ENCODE measurements around the gene EVI5L.
A peak's percentile ranks its signal among the peaks of the same experiment; 100 is the strongest.

EVI5L gene

DNA sequence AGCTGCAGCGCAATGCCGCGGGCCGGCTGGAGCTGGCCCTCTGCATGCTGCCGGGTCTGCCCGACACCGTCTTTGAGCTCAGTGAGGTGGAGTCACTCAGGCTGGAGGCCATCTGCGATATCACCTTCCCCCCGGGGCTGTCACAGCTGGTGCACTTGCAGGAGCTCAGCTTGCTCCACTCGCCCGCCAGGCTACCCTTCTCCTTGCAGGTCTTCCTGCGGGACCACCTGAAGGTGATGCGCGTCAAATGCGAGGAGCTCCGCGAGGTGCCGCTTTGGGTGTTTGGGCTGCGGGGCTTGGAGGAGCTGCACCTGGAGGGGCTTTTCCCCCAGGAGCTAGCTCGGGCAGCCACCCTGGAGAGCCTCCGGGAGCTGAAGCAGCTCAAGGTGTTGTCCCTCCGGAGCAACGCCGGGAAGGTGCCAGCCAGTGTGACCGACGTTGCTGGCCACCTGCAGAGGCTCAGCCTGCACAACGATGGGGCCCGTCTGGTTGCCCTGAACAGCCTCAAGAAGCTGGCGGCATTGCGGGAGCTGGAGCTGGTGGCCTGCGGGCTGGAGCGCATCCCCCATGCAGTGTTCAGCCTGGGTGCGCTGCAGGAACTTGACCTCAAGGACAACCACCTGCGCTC lies 69.8 kb downstream of the EVI5L start:
- H3K36me3 ChIP-seq (ENCODE audit: insufficient read depth, low read length): no peaks in the 10 kb centered on the region
- H3K4me3 ChIP-seq (ENCODE audit: low read length): no peak overlapping the region
- H3K27me3 ChIP-seq (ENCODE audit: insufficient read depth, low read length): no peaks in the 10 kb centered on the region
- H2AFZ ChIP-seq (ENCODE audit: low read depth, low read length): no peak overlapping the region
- H3K4me1 ChIP-seq (ENCODE audit: insufficient read depth, low read length): peaks cover 11% of the 10 kb centered on the region
- H3K9me3 ChIP-seq (ENCODE audit: low read length): peaks cover 3% of the 10 kb centered on the region

DNA sequence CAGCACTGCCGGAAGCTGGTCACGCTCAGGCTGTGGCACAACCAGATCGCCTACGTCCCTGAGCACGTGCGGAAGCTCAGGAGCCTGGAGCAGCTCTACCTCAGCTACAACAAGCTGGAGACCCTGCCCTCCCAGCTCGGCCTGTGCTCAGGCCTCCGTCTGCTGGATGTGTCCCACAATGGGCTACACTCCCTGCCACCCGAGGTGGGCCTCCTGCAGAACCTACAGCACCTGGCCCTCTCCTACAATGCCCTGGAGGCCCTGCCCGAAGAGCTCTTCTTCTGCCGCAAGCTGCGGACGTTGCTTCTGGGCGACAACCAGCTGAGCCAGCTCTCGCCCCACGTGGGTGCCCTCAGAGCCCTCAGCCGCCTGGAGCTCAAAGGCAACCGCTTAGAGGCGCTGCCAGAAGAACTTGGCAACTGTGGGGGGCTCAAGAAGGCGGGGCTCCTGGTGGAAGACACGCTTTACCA lies 70.4 kb downstream of the EVI5L start:
- Histone ChIP-seq H2AFZ (ENCODE audit: low read depth, low read length) (no peak overlapping the region), H3K4me3 (ENCODE audit: low read length) (no peak overlapping the region), H3K9me3 (ENCODE audit: low read length) (peaks cover 3% of the 10 kb centered on the region), H3K36me3 (ENCODE audit: insufficient read depth, low read length) (no peaks in the 10 kb centered on the region), H3K27me3 (ENCODE audit: insufficient read depth, low read length) (no peaks in the 10 kb centered on the region), H3K4me1 (ENCODE audit: insufficient read depth, low read length) (peaks cover 16% of the 10 kb centered on the region)

DNA sequence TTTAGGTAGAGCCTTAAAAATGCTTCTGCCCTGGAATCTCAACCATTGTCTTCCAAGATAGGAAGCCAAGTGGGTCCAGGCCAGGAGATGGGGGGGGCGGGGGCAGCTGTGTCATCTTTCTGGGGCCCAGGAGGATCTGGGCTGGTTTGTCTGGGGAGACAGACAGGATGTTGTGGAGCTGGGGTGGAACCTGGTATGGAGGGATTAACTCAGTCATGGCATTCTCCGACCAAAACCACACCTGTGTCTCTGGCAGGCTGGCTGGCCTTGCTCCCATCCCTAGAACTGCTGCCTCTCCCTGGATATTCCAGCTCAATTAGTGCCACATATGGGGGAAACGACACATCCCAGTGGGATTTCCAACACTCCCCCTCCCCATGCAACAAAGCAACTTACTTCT lies 70.9 kb downstream of the EVI5L start:
- Histone ChIP-seq H2AFZ (ENCODE audit: low read depth, low read length) (no peak overlapping the region), H3K9me3 (ENCODE audit: low read length) (peaks cover 3% of the 10 kb centered on the region), H3K27me3 (ENCODE audit: insufficient read depth, low read length) (no peaks in the 10 kb centered on the region)

DNA sequence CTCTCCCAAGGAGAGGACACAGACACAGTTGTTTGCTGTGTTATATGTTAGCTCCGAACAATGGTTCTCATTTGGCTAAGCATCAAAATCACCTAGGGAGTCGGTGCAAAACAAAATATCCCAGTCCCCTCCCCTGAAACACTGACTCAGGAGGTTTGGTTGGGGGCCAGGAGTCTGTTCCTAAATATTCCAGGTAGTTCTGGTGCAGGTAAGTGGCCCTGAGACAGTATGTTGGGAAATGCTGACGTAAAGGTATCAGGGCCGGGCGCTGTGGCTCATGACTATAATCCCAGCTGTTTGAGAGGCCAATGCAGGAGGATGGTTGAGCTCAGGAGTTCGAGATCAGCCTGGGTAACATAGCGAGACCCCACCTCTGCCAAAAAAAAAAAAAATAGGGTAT lies 71.3 kb downstream of the EVI5L start:
- H3K4me3 ChIP-seq (ENCODE audit: low read length): no peak overlapping the region
- peaks cover 2% of the 10 kb centered on the region for H3K36me3 ChIP-seq (ENCODE audit: insufficient read depth, low read length)
- H2AFZ ChIP-seq (ENCODE audit: low read depth, low read length): no peak overlapping the region
- H3K27me3 ChIP-seq (ENCODE audit: insufficient read depth, low read length): no peaks in the 10 kb centered on the region
- H3K4me1 ChIP-seq (ENCODE audit: insufficient read depth, low read length): peaks cover 20% of the 10 kb centered on the region
- peaks cover 3% of the 10 kb centered on the region for H3K9me3 ChIP-seq (ENCODE audit: low read length)

More for the DNA sequence above, 70.9 kb downstream of the EVI5L start:
- peaks cover 20% of the 10 kb centered on the region for H3K4me1 ChIP-seq (ENCODE audit: insufficient read depth, low read length)
- H3K4me3 ChIP-seq (ENCODE audit: low read length): no peak overlapping the region
- peaks cover 2% of the 10 kb centered on the region for H3K36me3 ChIP-seq (ENCODE audit: insufficient read depth, low read length)

DNA sequence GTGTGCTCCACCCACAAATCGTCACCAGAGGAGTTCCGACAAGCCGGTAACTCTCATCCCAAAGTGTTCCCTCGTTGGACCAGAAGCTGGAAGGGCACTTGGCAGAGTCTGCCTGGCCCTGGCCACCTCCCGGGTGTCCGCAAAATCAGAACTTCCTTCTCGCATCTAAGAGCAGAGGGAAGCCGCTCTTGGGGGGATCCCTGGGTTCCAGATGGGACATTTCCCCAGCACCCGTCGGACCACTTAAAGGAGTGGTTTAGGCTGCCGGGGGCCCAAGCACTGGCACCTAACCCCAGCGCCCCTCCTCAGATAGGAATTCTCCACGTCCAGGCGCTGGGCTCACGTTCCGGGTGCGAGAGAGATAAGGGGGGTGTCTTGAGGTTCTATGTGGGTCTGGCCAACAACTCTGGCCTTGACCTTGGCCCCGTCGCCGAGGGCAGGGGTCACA lies 72.8 kb downstream of the EVI5L start:
- H3K36me3 ChIP-seq (ENCODE audit: insufficient read depth, low read length): peaks cover 2% of the 10 kb centered on the region
- no peak overlapping the region for H2AFZ ChIP-seq (ENCODE audit: low read depth, low read length)
- H3K4me1 ChIP-seq (ENCODE audit: insufficient read depth, low read length): peaks cover 20% of the 10 kb centered on the region
- peak overlapping the region; percentile 55 for H3K4me3 ChIP-seq (ENCODE audit: low read length)
- peaks cover 3% of the 10 kb centered on the region for H3K9me3 ChIP-seq (ENCODE audit: low read length)
- H3K27me3 ChIP-seq (ENCODE audit: insufficient read depth, low read length): no peaks in the 10 kb centered on the region

DNA sequence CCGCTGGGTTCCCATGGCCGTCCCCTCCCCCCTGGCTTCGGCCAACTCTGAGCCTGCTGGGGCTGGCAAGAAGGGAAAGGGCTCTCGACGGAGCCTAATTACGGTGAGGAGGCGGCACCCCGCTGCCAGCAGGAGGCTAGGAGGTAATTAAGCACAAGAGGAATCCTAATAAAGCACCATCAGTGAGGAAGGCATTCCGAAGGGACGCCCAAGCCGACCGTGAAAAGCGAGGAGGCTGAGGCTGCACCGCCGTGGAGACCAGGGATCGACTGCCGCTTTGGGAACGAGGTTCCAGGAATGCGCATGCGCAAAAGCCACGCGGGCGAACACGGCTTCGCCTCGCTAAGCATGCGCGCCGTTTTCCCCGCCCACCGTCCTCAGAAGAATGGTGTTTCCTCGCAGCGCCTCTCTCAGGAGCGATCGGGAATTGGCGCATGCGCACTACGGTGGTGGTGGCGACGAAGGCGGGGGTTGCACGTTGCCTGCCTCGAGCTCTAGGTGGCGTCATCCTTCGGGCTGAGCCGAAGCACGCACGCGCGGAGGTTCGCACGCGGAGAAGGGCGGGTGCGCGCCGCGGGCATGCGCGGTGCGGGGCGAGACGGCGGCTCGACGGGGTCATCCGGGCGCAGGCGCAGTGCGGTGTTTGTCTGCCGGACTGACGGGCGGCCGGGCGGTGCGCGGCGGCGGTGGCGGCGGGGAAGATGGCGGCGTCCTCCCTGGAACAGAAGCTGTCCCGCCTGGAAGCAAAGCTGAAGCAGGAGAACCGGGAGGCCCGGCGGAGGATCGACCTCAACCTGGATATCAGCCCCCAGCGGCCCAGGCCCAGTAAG lies 73.4 kb downstream of the EVI5L start, which contains the start of gene MAP2K7:
Gene MAP2K7 (plus strand): TSS at position 634 of the 830 bp plus-strand sequence. CDS start 68 bp downstream, at position 702.
- peak within 1 kb of the TSS; percentile 71 for H3K4me3 ChIP-seq (ENCODE audit: low read length)
- H3K9me3 ChIP-seq (ENCODE audit: low read length): peaks cover 3% of the 10 kb centered on the region
- H3K36me3 ChIP-seq (ENCODE audit: insufficient read depth, low read length): peaks cover 2% of the 10 kb centered on the region
- H3K4me1 ChIP-seq (ENCODE audit: insufficient read depth, low read length): peaks cover 20% of the 10 kb centered on the region
- H3K27me3 ChIP-seq (ENCODE audit: insufficient read depth, low read length): no peaks in the 10 kb centered on the region
- H2AFZ ChIP-seq (ENCODE audit: low read depth, low read length): no peak within 1 kb of the TSS

DNA sequence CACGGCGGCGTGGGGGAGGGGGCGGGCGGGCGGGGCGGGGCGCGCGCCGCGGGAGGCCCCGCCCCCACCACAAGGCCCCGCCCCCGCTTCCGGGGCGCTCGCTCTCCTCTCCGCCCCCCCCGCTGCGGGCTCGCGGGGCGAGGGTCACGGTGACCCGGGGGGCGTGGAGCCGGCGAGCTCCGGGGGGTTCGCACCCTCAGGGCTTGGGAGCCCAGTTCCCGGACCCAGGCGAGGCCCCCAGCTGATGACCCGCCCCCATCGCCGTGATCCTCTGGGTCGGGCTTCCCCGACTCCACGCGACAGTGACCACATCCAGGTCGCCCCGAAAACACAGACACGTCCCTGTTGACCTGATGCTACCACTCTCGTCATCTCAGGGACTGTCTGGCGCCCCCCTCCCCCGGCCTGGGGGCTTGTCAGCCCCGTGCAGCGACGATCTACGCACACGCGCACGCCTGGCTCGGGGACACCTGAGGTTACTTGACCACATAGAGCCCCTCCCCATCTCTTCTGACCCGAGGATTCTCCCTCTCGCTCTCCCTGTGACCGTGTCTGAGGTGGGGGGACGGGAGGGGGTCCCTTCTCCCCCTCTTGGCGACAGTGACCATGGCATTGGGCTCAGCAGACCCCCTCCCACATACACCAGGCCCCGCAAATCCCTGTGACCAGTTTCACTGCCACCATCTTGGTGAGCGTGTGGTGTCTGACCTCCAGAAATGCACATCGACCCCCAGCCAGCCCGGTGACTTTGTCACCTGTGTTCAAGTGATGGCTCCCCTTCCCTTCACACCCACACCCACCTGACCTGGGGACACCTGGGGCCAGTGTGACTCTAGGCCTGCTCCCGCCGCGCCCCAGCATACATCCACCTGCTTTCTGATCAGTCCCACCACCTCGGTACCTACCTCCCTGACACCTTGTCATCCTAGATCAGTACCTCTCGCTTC lies 74.3 kb downstream of the EVI5L start:
- peaks cover 3% of the 10 kb centered on the region for H3K9me3 ChIP-seq (ENCODE audit: low read length)
- H2AFZ ChIP-seq (ENCODE audit: low read depth, low read length): no peak overlapping the region
- peak overlapping the region; percentile 71 for H3K4me3 ChIP-seq (ENCODE audit: low read length)
- no peaks in the 10 kb centered on the region for H3K27me3 ChIP-seq (ENCODE audit: insufficient read depth, low read length)
- peaks cover 6% of the 10 kb centered on the region for H3K36me3 ChIP-seq (ENCODE audit: insufficient read depth, low read length)
- peaks cover 20% of the 10 kb centered on the region for H3K4me1 ChIP-seq (ENCODE audit: insufficient read depth, low read length)

- Histone ChIP-seq H3K27me3 (ENCODE audit: insufficient read depth, low read length) (no peaks in the 10 kb centered on the region), H3K36me3 (ENCODE audit: insufficient read depth, low read length) (peaks cover 12% of the 10 kb centered on the region), H2AFZ (ENCODE audit: low read depth, low read length) (no peak overlapping the region), H3K4me3 (ENCODE audit: low read length) (peak overlapping the region; percentile 71), H3K4me1 (ENCODE audit: insufficient read depth, low read length) (peaks cover 20% of the 10 kb centered on the region), H3K9me3 (ENCODE audit: low read length) (peaks cover under 1% of the 10 kb centered on the region)
These were observed 75.2 kb downstream of the EVI5L start for GRCh38 chr19:7905268-7905667.

DNA sequence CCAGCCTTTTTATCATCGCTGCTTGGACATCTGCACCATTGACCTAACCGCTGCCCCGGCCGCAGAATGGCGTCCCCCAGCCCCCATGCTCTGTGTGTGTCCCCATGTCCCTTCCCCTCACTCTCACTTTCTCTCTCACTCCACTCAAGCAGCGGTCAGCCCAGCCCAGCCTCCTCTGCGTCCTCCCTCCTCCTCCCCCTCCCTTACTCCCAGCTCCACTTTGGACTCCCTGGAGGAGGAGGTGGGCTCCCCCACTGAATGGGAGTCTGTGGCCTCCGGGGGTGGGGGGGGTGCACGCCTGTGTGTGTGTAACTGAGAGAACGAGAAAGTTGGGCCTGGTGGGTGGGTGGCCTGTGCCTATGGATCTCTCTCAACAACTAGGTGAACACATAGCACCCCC lies 75.8 kb downstream of the EVI5L start:
- peaks cover 20% of the 10 kb centered on the region for H3K4me1 ChIP-seq (ENCODE audit: insufficient read depth, low read length)
- no peaks in the 10 kb centered on the region for H3K27me3 ChIP-seq (ENCODE audit: insufficient read depth, low read length)
- H3K9me3 ChIP-seq (ENCODE audit: low read length): no peaks in the 10 kb centered on the region
- H2AFZ ChIP-seq (ENCODE audit: low read depth, low read length): no peak overlapping the region
- H3K36me3 ChIP-seq (ENCODE audit: insufficient read depth, low read length): peaks cover 17% of the 10 kb centered on the region
- H3K4me3 ChIP-seq (ENCODE audit: low read length): no peak overlapping the region

- H3K4me1 ChIP-seq (ENCODE audit: insufficient read depth, low read length): peaks cover 20% of the 10 kb centered on the region
These were observed 77.1 kb downstream of the EVI5L start for GRCh38 chr19:7907122-7907521.

DNA sequence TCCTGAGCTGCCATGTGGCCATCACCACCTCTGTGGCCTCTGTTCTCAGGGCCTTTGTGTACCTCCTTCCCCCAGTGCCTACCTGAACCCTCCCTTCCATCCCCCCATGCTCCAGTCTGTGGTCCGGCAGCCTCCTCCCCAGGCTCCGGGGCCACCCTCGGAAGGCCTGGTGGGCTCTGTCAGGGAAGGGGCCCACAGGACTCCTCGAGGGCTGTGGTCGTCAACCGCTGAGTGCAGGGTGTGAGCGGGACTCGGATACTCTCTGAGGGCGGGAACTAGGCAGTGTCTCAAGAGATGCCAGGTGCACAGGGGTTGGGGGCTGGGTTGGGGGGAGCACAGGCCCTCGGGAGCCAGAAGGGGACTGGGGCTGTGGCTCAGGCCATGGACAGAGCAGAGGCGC lies 77.5 kb downstream of the EVI5L start:
- Histone ChIP-seq H3K4me1 (ENCODE audit: insufficient read depth, low read length) (peaks cover 20% of the 10 kb centered on the region), H3K36me3 (ENCODE audit: insufficient read depth, low read length) (peaks cover 32% of the 10 kb centered on the region), H3K9me3 (ENCODE audit: low read length) (no peaks in the 10 kb centered on the region), H3K4me3 (ENCODE audit: low read length) (no peak overlapping the region), H2AFZ (ENCODE audit: low read depth, low read length) (no peak overlapping the region), H3K27me3 (ENCODE audit: insufficient read depth, low read length) (no peaks in the 10 kb centered on the region)

More at GRCh38 chr19:7907122-7907521, 77.1 kb downstream of the EVI5L start:
- no peaks in the 10 kb centered on the region for H3K9me3 ChIP-seq (ENCODE audit: low read length)
- no peaks in the 10 kb centered on the region for H3K27me3 ChIP-seq (ENCODE audit: insufficient read depth, low read length)
- no peak overlapping the region for H3K4me3 ChIP-seq (ENCODE audit: low read length)
- no peak overlapping the region for H2AFZ ChIP-seq (ENCODE audit: low read depth, low read length)
- H3K36me3 ChIP-seq (ENCODE audit: insufficient read depth, low read length): peaks cover 29% of the 10 kb centered on the region

DNA sequence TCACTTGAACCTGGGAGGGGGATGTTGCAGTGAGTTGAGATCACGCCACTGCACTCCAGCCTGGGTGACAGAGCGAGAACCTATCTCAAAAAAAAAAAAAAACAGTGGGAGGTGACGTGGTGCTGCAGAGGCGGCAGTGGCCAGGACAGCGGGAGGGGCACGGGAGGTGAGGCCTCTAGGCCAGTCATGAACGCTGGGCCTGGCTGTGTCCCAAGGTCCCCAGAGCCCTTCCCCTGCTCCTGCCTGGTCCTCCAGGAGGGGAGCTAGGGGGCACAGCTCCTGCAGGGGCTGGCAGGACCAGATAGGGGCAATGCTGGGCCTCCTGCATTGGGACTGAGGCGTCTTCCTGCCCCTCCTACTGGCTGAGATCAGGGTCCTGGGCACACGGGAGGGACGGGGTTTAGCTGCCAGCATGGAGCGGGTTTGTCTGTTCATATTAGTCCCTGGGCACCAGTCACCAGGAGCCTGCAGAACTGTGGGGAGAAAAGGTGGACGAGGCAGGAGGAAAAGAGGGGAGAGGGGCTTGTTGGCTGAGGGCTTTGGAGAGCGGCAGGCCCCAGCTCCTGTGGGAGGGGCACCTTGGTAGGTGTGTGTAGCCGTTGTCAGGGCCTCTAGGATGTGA lies 78.2 kb downstream of the EVI5L start:
- H3K4me3 ChIP-seq (ENCODE audit: low read length): no peak overlapping the region
- H3K36me3 ChIP-seq (ENCODE audit: insufficient read depth, low read length): peaks cover 35% of the 10 kb centered on the region
- H2AFZ ChIP-seq (ENCODE audit: low read depth, low read length): no peak overlapping the region
- H3K4me1 ChIP-seq (ENCODE audit: insufficient read depth, low read length): peaks cover 14% of the 10 kb centered on the region
- H3K27me3 ChIP-seq (ENCODE audit: insufficient read depth, low read length): no peaks in the 10 kb centered on the region
- no peaks in the 10 kb centered on the region for H3K9me3 ChIP-seq (ENCODE audit: low read length)

Data from neuron (in vitro differentiated cells).